ENCODE results near the gene ZNRF3.

ZNRF3 gene

DNA sequence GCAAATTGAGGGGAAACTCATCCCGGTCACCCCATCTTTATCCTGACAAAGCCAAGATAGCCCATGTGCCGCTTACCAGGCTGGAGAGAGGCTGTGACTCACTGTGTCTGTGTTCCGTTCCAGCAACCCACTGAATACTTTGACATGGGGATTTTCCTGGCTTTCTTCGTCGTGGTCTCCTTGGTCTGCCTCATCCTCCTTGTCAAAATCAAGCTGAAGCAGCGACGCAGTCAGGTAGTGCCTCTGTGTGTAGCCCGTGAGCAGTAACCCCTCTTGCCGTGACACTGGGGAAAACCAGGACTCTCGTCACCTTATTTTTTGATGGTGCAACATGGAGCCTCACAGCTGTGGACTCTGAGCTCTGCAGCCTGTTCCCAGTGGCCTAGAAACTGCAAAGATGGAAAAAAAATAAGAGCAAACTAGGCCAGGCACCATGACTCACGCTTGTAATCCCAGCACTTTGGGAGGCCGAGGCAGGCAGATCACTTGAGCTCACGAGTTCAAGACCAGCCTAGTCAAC, 161.3 kb downstream of the ZNRF3 start:
- DNase-seq, result peak; percentile 40

DNA sequence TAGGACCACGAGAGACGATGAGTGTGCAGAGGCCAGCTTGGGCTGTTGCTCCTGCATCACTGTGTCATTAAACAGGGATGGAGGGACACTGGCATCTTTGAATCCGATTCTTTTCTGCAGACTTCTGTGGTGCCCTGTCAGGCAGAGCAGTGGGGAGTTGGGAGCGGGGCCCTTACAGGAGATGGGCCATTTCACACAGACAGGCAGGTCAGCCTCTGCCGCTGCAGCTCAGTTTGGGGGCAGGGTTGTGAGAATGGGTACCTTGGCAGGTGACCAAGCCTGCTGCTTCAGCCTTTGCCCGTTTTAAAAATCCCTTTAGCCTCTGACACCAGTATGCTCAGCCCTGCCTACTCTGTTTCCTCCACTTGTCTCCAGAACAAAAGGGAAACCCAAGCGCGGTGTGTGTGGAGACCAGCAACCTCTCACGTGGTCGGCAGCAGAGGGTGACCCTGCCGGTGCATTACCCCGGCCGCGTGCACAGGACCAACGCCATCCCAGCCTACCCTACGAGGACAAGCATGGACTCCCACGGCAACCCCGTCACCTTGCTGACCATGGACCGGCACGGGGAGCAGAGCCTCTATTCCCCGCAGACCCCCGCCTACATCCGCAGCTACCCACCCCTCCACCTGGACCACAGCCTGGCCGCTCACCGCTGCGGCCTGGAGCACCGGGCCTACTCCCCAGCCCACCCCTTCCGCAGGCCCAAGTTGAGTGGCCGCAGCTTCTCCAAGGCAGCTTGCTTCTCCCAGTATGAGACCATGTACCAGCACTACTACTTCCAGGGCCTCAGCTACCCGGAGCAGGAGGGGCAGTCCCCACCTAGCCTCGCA, 165.7 kb downstream of the ZNRF3 start:
- no peak for DNase-seq

- no peak for DNase-seq
Observed at GRCh38 chr22:29049655-29050263, 166.4 kb downstream of the ZNRF3 start.

GRCh38 chr22:29050457-29050856, 167.1 kb downstream of the ZNRF3 start:
- DNase-seq, result no peak

DNA sequence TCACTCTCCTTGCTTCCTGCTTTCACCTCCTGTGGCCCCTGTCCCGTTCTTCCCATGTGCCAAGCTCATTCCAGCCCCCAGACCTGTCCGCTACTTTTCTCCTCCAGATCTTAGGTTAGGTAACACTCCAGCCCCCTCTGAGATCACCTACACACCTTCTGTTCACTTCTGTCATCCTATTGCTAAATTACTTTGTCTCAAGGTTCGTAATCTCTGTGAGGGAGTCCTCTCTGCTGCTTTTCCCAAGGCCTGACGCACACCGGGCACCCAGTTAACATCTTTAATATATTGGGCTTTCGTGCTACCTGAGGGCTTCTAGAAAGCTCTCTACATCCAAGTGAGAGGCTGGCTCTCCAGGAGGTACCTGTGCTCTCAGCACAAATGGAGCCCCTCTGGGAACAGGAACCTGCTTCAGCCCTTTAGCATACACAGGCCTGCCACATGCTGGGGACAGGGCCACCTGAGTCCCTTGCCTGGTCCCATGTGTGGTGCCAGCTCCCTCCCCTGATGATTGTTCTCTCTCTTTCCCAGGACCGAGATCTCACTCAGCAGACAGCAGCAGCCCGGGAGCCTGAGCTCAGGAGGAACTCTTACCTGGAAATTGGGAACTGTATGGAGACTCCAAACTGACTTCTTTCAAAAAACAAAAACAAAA, 169.8 kb downstream of the ZNRF3 start:
- no peak for DNase-seq

- no peak for DNase-seq
Observed at GRCh38 chr22:29054251-29054767, 170.9 kb downstream of the ZNRF3 start.

DNA sequence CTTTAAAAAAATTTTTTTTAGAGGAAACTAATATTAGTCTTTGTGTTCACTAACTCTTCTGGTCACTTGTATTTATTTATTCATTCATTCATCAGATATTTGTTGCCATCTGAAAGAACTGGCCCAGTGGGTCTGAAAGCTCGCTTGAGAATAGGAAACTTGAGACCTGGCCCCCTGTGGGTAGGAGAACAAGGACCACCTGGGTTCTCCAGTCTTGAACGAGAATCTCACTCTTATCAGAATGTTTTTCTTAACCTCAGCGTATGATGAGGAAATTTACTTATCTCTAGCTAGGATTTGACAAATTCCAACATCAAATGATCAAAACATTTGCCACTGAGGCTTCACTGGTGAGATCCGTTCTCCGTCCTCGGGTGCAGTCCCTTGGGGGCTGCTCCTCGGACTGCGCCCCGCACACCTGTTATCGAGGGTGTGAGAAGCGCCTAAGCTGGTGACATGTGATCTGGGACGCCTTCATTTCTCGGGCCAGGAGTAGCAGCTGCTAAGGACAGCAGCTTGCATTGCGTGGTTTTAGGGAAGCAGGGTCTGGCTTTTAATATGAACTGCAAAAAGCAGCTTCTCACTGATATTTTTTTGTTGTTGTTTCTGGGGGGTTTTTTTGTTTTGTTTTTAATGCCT, 171.9 kb downstream of the ZNRF3 start:
- no peak for DNase-seq

DNA sequence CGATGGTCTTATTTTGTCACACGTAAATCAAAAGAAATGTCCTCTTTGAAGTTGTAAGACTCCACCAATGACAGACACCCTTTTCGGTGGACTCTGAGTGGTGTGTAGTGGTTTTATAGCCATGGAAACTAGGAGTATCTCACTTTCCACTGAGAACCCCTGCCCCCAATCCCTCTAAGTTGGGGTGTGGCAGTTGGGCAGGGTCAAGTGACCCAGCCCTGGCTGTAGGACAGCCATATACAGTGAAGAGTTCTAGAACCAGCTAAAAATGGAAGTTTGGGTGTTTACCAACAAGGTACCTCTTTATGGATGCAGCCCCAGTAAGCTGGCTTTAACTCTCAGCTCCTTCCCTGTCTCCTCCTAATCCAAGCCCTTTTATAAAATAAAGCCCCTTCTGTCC, 173.1 kb downstream of the ZNRF3 start:
- no peak for DNase-seq

GRCh38 chr22:29060251-29060869, 177.0 kb downstream of the ZNRF3 start:
- no peak for DNase-seq

- DNase-seq, result no peak
Observed at GRCh38 chr22:29060931-29061330, 177.6 kb downstream of the ZNRF3 start.

DNA sequence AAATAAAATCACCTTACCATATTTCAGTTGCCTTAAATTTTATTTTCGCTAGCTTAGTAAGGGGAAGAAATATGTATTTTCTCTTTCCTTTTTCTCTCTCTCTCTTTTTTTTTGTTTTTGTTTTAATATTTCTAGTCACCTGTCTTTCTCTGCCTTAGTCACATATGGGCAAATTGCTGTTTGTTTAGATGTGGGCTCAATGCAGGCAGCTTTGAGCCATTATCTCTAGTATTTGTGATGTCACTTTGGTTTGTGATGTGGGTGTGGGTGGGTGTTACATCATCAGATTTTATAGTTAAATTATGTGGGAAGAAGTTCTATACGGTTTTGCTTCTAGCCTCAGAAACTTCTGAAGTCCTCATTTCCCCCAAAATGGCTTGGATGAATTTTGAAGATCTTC, 178.4 kb downstream of the ZNRF3 start, which contains the start of gene C22orf31:
Gene C22orf31, minus strand, starts transcription at position 59 of the 400 bp plus-strand sequence. Its CDS starts 39 bp downstream, at position 20.
- no peak for DNase-seq

DNA sequence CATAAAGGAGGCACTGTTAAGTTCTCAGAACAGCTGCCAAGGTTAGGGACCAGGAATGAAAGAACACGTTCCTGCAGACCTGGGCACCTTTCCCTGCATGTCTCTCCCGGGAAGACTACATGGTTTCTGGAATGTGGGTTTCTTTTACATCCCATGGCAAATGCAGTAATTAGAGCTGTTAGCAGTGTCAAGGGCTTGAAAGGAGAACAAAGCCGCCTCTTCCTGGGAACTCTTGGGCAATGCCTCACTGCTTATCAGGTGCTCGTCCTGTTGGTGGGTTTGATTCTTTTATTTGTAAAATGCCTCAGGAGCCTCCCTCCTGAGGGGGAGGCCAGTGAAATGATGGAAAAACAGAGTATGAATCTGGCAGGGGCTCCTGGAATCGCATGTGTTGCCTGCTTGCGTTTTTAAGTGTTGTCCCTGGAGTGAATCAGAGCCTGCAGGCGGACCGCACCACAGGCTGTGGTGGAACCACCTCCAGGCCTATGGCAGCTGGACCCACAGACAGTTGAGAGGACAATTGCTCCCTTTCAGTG, 179.0 kb downstream of the ZNRF3 start:
- DNase-seq, result no peak

- DNase-seq, result no peak
Observed at GRCh38 chr22:29065468-29066190, 182.3 kb downstream of the ZNRF3 start.

- DNase-seq, result no peak
Observed at GRCh38 chr22:29069463-29069862, 186.1 kb downstream of the ZNRF3 start.

- no peak for DNase-seq
Observed at GRCh38 chr22:29070490-29070889, 187.1 kb downstream of the ZNRF3 start.

DNA sequence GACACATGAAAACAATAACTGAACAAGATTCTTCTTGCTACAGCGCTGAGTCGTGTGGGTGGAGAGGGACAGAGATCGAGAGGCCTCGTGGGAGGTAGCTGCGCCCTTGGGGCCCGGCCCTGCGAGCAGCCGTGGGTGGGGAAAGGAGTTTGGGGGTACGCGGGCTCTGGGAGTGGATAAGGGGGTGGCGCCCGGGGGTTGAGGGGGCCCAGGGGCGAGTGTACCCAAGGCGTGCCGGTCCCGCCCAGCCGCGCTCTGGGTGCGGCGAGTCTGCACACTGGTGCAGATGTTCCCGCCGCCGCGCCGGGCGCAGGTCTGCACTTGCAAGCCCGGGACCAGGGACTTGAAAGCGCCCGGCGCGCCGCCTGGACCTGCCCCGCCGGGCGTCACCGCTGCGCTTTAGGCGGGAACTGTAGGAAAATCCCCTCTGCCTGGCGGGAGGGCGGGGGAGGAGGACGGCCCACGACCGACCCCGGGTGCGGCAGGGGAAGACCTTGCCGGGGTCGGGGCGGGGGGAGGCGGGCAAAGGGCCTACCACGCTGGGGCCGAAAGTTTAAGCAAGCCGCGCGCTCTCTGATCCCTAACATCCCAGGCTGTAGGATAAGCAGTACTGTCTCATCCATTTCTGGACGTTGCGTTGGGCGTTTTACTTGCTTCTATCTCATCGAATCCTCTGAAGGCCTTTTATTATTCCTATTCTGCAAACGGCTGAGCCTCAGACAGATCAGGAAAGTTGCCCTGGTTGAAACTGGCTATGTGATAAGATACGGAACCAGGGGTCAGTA, 188.1 kb downstream of the ZNRF3 start:
- DNase-seq, result no peak

GRCh38 chr22:29072193-29072978, 189.0 kb downstream of the ZNRF3 start:
- peak; percentile 47 for DNase-seq

GRCh38 chr22:29072979-29073617, 189.7 kb downstream of the ZNRF3 start, which contains the start of gene KREMEN1:
KREMEN1 (plus strand) TSS chr22:29073035; CDS start chr22:29073131, 96 bp downstream.
- no peak for DNase-seq

All from NCI-H226 (cell line).